NCI-H345 treated with DMSO at 0.1 percent for 48 hours (cell line): ENCODE measurements around the gene ATP5MC3.
A peak's percentile ranks its signal among the peaks of the same experiment; 100 is the strongest.

Experiments
- DNase-seq: peaks from one replicate; lab custom pipeline; 2025; ENCODE audit not compliant: unreplicated experiment; lab: John Stamatoyannopoulos, UW

Gene ATP5MC3

DNA sequence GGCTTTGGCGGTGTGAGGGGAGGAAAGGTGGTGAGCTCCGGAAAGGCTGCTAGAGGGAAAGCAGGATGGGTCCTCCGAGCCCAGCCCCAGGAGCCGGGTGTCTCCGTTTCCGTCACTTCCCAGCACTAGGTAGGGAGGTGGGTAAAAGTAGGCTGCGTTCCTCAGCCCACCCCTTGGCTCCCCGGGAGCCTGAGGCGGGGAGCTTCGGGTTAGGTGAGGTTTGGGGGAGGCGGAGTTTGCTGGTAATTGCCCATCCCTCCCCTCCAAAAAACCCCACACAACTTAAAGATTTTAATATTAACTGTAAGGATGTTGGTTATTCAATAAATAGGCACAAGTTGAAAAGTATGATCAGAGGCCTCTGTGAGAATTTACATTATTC, 13.0 kb downstream of the ATP5MC3 start:
- no peak for DNase-seq

DNA sequence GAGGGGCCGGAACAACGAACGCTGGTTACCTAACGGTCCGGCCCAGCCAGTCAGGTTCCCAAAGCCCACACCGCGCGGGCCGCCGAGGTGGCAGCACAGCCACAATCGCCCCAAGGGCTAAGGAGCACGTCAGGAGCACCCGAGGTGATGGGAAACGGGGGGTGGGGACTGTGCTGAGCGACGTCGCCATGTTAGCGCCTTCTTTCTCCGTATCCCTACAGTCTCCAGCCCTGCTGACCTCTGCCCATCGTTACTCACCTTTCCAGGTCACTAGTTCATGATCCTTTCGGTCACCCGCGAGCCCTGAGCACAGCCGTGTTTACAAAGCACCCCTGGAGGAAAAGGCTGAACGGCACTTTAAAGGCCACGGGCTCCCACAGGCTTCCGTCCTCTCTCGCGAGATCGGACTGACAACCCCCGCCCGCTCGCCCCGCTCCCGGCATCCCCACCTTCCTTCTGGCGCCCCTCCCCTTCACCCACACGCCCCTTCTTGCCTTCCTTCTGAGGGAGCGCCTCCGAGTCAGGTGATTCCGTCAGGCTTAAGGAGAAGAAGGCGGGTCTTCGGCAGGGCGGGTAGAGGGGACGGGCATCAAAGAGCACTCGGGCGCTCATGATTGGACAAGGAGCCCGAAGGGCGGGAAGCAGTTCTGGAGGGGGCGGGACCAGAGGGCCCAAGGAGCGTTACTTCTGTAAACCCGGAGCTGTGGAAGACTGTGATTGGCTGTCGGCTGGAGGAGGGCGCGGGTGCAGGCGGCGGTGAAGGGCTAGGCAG, 13.5 kb downstream of the ATP5MC3 start, which contains the start of gene ATF2:
Gene ATF2, minus strand, starts transcription at position 412 of the 772 bp plus-strand sequence. CDS start 31,760 bp downstream, outside the sequence.
- peak; percentile 96 for DNase-seq

DNA sequence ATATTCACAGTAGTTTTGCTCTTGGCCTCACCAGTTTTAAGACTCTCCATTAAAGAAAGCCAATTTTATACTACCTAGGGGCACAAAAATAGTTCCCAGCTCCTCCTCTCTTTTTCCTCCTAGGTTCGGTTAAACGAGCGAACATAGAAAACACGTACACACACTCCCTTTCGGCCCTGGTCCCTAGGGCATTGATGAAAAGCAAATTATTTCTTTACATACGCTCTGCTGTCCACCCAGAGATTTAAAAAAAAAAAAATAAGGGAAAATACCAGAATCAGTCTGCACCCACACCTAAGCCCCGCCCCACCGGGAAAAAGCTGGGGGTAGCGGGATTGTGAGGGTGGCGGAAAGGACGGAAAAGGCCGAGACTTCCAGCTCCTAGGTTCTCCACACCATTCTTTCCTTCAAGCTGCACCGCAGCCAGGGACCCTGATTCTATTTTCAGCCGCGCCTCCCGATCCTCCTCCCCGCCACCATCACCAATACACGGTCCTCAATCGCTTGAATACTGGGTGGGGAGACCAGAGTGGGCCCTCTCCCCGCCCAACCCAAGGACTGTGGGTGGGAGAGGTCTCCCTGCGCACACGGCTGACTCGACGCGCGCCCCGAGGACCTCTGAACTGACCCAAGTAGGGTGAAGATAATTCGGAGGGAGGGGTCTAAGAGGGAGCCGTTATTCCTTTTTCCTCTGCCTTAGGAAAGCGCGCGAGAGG, 14.3 kb downstream of the ATP5MC3 start:
- peak; percentile 12 for DNase-seq

- DNase-seq = no peak
These were observed 15.2 kb downstream of the ATP5MC3 start for GRCh38 chr2:175166216-175166824.

DNA sequence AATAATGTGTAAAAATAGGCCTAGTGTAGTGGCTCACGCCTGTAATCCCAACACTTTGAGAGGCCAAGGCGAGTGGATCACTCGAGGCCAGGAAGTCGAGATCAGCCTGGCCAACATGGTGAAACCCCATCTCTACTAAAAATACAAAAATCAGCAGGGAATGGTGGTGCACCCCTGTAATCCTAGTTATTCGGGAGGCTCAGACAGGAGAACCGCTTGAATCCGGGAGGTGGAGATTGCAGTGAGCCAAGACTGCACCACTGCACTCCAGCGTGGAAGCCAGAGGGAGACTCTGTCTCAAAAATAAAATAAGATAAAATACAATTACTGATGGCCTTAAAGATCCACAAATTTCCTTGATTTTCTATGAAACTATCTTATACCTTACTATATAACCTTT, 17.3 kb downstream of the ATP5MC3 start:
- DNase-seq = no peak

- no peak for DNase-seq
These were observed 22.6 kb downstream of the ATP5MC3 start for GRCh38 chr2:175158894-175159293.

DNA sequence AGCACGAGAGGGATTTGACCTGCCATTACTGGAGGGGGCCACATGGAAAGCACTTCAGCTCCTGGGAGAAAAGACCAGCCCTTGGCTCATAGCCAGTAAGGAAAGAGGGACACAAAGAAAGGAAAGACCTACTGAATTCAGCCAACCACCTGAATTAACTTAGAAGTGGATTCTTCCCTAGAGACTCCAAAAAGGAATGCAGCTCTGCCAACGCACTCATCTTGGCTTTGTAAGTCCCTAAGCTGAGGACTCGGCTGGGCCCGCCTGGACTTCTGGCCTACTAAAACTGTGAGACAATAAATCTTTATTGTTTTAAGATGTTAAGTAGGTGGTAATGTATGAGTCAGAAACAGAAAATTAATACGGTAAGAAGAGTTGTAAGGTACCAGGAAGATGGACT, 25.0 kb downstream of the ATP5MC3 start:
- no peak for DNase-seq

- no peak for DNase-seq
These were observed 26.8 kb downstream of the ATP5MC3 start for GRCh38 chr2:175154661-175155082.

DNA sequence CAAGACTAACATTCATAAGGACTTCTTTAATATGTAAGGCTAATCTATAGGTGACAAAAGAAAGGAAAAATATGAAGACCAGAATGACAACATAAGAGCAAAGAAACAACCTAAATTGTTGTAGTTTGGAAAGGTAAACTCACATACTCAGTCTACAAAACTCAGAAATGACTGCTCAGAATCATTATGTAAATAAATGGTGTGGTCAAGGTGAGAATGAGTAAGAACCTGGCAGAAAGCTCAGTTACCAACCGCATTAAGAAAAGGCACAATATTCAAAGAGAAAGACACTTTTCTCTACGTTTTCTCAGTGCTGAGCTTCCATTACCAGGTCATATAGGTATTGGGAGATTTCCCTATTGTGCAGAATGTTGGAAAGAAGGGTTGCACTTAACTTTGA, 29.3 kb downstream of the ATP5MC3 start:
- DNase-seq = no peak

- DNase-seq = no peak
These were observed 29.7 kb downstream of the ATP5MC3 start for GRCh38 chr2:175151791-175152190.

DNA sequence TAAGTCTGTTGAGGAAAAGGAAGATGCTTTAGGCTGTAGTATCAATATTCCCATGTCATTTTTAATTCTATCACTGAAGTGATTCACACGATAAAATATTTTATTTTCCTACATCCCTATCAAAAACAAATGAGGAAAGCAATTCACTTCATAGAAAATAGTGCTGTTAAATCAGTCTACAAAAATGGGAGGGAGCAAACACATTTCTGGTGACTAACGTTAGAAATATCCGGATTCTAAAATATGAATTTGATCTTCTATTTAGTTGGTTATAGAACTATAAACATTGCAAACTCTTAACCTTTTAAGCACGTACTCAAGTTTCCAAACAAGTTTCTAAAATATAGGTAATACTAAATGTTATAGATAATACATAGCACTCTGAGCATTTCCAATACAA, 34.3 kb downstream of the ATP5MC3 start:
- DNase-seq = no peak

DNA sequence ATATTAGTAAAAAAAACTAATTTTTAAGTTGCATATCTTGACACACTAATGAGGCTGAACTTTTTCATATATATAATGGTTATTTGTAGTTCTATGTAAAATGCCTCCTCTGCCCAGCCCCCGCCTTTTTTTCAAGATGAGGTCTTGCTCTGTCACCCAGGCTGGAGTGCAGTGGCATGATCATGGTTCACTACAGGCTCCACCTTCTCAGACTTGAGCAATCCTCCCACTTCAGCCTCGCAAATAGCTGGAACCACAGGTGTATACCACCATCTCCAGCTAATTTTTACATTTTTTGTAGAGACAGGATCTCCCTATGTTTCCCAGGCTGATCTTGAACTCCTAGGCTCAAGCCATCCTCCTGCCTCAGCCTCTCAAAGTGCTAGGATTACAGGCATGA, 37.8 kb downstream of the ATP5MC3 start:
- DNase-seq = no peak

DNA sequence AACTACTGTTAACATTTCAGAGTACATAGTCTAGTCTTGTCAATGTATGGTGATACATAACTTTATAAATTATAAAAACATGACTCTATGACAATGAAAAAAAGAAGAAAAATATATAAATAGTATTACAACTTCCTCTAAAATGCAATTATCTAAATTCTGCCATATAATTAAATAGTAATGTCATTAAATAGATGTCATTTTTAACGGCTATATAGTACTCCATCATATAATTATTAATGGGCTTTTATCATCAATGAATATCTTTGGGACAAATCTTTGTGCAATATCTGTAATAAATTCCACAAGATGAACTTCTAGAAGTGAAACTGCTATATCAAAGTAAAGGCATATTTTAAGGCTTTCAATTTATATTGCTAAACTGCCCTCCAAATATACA, 38.3 kb downstream of the ATP5MC3 start:
- no peak for DNase-seq

DNA sequence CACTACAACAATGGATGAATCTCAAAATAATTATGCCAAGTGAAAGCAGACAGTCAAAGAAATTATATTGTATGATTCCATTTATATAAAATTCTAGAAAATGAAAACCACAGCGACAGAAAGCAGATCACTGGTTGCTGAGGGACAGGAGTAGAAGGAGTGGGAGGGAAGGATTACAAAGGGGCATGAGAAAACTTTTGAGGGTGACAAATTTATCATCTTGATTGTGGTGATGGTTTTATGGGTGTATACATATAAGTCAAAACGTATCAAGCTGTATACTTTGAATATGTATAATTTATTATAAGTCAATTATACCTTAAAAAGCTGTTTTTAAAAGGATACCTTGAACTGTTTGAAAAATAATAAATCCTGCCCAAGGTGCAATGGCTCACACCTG, 41.2 kb downstream of the ATP5MC3 start:
- no peak for DNase-seq

DNA sequence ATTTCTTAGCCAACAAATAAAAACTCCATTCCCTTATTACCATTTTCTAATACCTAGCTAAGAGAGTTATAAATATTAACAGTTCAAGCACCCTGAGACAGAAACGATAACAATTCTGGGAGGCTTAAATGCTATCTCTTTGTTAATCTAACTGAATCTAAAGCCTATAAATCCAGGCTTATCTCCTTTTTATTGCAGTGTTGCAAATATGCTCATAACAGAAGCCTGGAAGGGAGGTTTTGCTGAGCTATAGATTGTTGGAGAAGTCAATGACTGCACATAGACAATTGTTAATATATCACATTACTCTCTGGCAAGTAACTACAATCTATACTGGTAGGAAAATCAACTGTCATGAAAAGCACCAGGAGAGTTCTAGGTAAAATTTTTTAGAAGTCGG, 43.7 kb downstream of the ATP5MC3 start:
- DNase-seq = no peak

- no peak for DNase-seq
These were observed 44.9 kb downstream of the ATP5MC3 start for GRCh38 chr2:175136334-175137215.

DNA sequence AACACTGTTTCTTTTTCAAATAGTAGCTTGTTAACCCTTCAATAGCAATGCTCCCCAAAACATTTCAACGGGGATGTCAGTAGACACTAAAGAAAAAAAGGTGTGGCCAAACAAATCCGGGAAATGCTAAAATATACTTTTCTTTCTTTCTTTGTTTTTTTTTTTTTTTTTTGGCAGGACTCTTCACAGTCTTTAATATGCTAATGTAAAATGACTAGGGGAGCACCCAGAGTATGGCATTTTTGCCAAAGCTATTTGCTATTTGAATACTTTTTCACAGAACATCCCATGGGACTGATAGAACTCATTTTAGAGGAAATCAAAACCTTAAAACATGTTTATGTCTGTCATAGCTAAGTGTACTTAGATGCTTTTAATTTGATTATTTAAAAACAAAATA, 45.6 kb downstream of the ATP5MC3 start:
- DNase-seq = no peak

DNA sequence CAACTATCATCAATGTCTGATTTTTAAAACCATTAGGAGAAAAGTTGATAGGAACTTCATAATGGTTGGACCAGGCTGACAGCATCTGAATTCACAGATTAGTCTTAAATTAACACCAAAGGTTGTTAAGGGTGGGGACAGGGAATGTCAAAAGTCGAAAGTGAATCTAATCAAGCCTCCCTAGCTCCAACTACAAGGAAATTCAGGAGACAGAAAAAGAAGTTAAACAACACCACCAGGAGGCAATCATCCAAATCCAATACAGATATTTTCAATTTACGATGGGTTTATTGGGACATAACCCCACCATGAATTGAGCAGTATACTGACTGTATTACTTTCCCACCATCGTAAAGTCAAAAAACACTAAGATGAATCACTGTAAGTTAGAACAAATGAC, 46.3 kb downstream of the ATP5MC3 start:
- DNase-seq = no peak

- no peak for DNase-seq
These were observed 50.3 kb downstream of the ATP5MC3 start for GRCh38 chr2:175131252-175131651.

DNA sequence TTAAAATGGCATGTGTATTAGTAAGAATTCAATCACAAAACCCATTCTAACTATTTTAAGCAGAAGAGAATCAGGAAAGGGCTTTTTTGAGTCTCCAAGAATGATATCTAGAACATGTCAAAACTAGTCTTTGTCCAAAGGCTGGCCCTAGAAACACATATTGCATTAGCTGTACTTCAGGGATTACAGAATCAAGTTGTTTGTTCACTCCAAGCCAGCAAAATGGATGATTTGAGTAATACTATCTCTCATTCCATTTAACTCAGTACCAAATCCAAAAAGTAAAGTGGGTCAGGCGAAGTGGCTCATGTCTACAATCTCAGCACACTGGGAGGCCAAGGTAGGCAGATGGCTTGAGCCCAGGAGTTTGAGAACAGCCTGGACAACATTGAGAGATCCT, 54.8 kb downstream of the ATP5MC3 start:
- no peak for DNase-seq
